Measurements from ENCODE around the gene TTLL5. TPM values are rescaled to one million over a fixed set of nuclear protein-coding genes. Genes with fewer than 3 reads are reported as not detected.

The TTLL5 gene
- total and polyA plus RNA-seq, 10 of the 15 experiments (the other 5 are each of a cell fraction or from before 2014, with no cell fraction given), result 3.2 to 25.9 (median 13.8) TPM

DNA sequence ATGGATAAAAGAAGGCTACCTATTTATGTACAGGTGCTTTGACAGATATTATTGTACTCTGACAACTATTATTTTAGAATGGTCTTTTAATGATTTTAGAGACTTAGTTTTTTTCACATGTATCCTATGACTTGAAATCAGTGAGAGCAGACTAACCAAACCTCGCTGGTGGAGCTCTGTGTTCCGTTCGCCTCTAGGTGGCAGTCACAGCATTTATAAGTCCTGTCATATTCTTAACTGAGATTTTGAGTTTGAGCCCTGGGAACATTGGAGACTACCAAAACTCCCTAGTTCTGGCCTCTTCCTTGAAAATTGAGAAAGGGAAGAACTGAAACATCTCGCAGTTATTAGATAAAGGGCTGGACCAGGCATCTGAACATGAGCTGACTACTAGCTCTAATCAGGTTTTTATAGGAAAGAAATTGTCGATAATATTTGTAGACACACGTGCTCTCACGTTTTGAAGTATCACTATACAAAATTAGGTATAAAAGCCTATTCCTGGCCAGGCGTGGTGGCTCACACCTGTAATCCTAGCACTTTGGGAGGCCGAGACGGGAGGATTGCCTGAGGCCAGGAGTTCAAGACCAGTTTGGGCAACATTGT is 48.3 kb downstream of the TTLL5 start:
- H3K27ac ChIP-seq (ENCODE audit: control insufficient read depth, insufficient read depth), result no peak overlapping the region
- ChIA-PET CTCF (interaction anchor here (0.6 to 9.0 kb wide), 83 partner anchors 8 to 936 kb away, joined by 3 to 276 read pairs (median 4); partner anchors contain the start of genes ERG28, IFT43 and TGFB3), SMC1A (ENCODE audit: uncharacterized antibody, unreplicated experiment) (interaction anchor here (0.6 to 6.9 kb wide), 42 partner anchors 9 to 679 kb away, joined by 3 to 131 read pairs (median 4); partner anchors contain the start of genes IFT43 and TGFB3), POLR2A (interaction anchor here (0.6 to 0.7 kb wide), 2 partner anchors 85 to 160 kb away, joined by 6 to 7 read pairs; no protein-coding TSS in a partner anchor), RAD21 (ENCODE audit: unreplicated experiment) (interaction anchor here (0.6 to 9.0 kb wide), 32 partner anchors 9 to 939 kb away, joined by 3 to 179 read pairs (median 4); partner anchors contain the start of genes FLVCR2, IFT43 and TGFB3)
- no peak overlapping the region for H3K9ac ChIP-seq (ENCODE audit: control insufficient read depth, insufficient read depth, low read length)
- H3K9me3 ChIP-seq (replicated peaks; ENCODE audit: control insufficient read depth, insufficient read depth, low read length), result no peaks in the 10 kb centered on the region
- ATAC-seq (peak; percentile 84), FAIRE-seq (peak; percentile 75), DNase-seq (ENCODE audit: low read depth, low spot score) (peak; percentile 24)
- no peak overlapping the region for H2AFZ ChIP-seq (ENCODE audit: control insufficient read depth, low read depth, low read length)
- in situ Hi-C loops (cut with MboI) (no loop called here), intact Hi-C loops (cut with micrococcal nuclease; ENCODE audit: unreplicated experiment) (loop anchor here (1.0 kb wide), 1 partner anchor 273 kb away; no protein-coding TSS in a partner anchor)
- H3K4me1 ChIP-seq (ENCODE audit: control insufficient read depth, insufficient read depth, low read length), result peaks cover 6% of the 10 kb centered on the region
- no peaks in the 10 kb centered on the region for H3K27me3 ChIP-seq (replicated peaks in 1 of 2; ENCODE audit: control insufficient read depth in 2 of 2, insufficient read depth in 2 of 2, low read length in 1 of 2)
- no peaks in the 10 kb centered on the region for H4K20me1 ChIP-seq (ENCODE audit: control insufficient read depth, insufficient read depth)
- H3K4me2 ChIP-seq (ENCODE audit: control insufficient read depth, insufficient read depth), result no peak overlapping the region
- BruUV-seq (replicated peaks), result no TSS peak
- no peaks in the 10 kb centered on the region for H3K79me2 ChIP-seq (ENCODE audit: control insufficient read depth, insufficient read depth, low read length)
- no peaks in the 10 kb centered on the region for H3K36me3 ChIP-seq (ENCODE audit: control insufficient read depth in 2 of 2, insufficient read depth in 2 of 2, low read length in 1 of 2)
- H3K4me3 ChIP-seq, result no peak overlapping the region
- WGBS (ENCODE audit: insufficient coverage, insufficient replicate concordance, low lambda C conversion rate, missing lambda C conversion rate), result 47% methylated on average over 10 of the region's 10 CpGs
- no peak for TF ChIP-seq ESRRA (IDR thresholded peaks at IDR 0.05; ENCODE audit: low read length)
- TF ChIP-seq, protein P1, sequence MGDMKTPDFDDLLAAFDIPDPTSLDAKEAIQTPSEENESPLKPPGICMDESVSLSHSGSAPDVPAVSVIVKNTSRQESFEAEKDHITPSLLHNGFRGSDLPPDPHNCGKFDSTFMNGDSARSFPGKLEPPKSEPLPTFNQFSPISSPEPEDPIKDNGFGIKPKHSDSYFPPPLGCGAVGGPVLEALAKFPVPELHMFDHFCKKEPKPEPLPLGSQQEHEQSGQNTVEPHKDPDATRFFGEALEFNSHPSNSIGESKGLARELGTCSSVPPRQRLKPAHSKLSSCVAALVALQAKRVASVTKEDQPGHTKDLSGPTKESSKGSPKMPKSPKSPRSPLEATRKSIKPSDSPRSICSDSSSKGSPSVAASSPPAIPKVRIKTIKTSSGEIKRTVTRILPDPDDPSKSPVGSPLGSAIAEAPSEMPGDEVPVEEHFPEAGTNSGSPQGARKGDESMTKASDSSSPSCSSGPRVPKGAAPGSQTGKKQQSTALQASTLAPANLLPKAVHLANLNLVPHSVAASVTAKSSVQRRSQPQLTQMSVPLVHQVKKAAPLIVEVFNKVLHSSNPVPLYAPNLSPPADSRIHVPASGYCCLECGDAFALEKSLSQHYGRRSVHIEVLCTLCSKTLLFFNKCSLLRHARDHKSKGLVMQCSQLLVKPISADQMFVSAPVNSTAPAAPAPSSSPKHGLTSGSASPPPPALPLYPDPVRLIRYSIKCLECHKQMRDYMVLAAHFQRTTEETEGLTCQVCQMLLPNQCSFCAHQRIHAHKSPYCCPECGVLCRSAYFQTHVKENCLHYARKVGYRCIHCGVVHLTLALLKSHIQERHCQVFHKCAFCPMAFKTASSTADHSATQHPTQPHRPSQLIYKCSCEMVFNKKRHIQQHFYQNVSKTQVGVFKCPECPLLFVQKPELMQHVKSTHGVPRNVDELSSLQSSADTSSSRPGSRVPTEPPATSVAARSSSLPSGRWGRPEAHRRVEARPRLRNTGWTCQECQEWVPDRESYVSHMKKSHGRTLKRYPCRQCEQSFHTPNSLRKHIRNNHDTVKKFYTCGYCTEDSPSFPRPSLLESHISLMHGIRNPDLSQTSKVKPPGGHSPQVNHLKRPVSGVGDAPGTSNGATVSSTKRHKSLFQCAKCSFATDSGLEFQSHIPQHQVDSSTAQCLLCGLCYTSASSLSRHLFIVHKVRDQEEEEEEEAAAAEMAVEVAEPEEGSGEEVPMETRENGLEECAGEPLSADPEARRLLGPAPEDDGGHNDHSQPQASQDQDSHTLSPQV (IDR thresholded peaks at IDR 0.05), result no peak
- TF ChIP-seq ZSCAN29 (IDR thresholded peaks at IDR 0.05), result no peak
- TF ChIP-seq RAD21 (IDR thresholded peaks at IDR 0.05; ENCODE audit: insufficient read depth, low read depth, low read length), result peak; percentile 82
- no peak for TF ChIP-seq POLR2AphosphoS2 (IDR thresholded peaks at IDR 0.05; ENCODE audit: low read depth, low read length)
- no peak for TF ChIP-seq KLF5 (IDR thresholded peaks at IDR 0.05; ENCODE audit: partially characterized antibody)
- TF ChIP-seq ZBTB4 (CRISPR knock-in tag; IDR thresholded peaks at IDR 0.05), result no peak
- TF ChIP-seq, protein P2, sequence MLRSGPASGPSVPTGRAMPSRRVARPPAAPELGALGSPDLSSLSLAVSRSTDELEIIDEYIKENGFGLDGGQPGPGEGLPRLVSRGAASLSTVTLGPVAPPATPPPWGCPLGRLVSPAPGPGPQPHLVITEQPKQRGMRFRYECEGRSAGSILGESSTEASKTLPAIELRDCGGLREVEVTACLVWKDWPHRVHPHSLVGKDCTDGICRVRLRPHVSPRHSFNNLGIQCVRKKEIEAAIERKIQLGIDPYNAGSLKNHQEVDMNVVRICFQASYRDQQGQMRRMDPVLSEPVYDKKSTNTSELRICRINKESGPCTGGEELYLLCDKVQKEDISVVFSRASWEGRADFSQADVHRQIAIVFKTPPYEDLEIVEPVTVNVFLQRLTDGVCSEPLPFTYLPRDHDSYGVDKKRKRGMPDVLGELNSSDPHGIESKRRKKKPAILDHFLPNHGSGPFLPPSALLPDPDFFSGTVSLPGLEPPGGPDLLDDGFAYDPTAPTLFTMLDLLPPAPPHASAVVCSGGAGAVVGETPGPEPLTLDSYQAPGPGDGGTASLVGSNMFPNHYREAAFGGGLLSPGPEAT (IDR thresholded peaks at IDR 0.05; ENCODE audit: low read depth), result no peak
- TF ChIP-seq, protein P3, sequence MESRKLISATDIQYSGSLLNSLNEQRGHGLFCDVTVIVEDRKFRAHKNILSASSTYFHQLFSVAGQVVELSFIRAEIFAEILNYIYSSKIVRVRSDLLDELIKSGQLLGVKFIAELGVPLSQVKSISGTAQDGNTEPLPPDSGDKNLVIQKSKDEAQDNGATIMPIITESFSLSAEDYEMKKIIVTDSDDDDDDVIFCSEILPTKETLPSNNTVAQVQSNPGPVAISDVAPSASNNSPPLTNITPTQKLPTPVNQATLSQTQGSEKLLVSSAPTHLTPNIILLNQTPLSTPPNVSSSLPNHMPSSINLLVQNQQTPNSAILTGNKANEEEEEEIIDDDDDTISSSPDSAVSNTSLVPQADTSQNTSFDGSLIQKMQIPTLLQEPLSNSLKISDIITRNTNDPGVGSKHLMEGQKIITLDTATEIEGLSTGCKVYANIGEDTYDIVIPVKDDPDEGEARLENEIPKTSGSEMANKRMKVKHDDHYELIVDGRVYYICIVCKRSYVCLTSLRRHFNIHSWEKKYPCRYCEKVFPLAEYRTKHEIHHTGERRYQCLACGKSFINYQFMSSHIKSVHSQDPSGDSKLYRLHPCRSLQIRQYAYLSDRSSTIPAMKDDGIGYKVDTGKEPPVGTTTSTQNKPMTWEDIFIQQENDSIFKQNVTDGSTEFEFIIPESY (IDR thresholded peaks at IDR 0.05), result no peak
- TF ChIP-seq CHD1 (IDR thresholded peaks at IDR 0.05; ENCODE audit: low read depth, low read length), result no peak
